NCI-H460 (cell line): ENCODE measurements around the gene ENGASE. TPM values are rescaled to one million over a fixed set of nuclear protein-coding genes. Genes with fewer than 3 reads are reported as not detected.

ENCODE experiments used
- DNase-seq: peaks from one replicate; pipeline ENCODE4 v3.0.0-alpha.2; 2016; ENCODE audit warnings: low read depth; ENCODE audit errors: extremely low read depth
- total RNA-seq: library from RNA; depleted of rRNA; stranded (reverse); fragments of >200 nt; shearing (Covaris generic); gene quantifications from 2 replicates; pipeline ENCODE4 v1.2.3, GENCODE V29; 2014

ENGASE gene
- total RNA-seq, 1 experiment from 2014 or later: 8.5 TPM

DNA sequence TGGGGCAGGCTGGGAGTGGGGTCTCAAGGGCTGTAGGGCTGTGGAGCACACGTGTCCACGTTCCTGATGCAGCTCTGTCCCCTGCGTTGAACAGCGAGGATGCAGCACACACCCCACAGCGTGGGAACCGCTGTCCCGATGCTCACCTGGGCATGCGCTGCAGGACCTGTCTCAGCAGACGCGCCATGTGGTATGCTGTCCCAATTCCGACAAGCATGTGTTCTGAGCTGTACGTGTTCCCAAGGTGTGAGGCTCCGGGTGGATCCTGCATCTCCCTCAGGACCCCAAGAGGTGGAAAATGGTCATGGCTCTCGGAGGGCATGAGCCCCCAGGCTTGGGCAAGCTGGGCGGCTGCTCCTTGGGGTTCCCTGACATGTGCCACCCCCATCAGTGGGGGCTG, 34.2 kb downstream of the ENGASE start:
- no peak for DNase-seq

DNA sequence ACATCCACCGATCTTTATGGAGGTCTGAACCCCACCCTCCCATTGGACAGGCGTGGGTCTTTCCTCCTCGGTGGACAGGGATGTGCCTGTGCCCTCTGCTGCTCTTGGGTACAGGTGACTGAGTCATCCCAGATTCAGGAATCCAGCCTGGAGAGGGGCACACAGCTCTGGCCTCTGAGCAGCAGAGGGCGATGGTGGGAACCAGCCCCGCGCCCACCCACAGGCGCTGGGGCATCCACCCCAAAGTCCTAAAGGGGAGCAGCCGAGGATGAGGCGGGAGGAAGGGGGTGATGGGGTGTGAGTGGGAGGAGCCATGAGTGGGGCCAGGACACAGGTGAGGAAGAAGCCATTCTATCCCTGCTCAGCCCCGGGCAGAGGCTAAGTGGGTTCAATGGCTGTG, 35.0 kb downstream of the ENGASE start:
- no peak for DNase-seq

DNA sequence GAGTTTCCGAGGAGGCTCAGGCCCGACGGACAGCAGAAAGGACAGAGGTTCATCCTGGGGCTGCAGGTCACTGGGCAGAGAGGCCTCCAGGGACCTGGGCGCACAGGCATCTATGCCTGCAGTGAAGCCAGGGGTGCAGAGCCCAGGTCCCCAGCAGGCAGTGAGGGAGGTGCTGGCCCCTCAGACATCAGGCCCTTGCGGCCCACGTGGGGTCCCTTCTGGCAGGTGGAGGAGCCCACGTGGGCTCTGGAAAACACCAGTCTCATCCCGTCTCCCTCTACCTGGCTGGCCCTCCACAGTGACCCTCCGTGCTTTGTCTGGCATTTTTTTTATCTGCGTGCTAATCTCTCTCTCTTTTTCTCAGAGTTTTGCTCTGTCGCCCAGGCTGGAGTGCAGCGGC, 36.5 kb downstream of the ENGASE start:
- no peak for DNase-seq

DNA sequence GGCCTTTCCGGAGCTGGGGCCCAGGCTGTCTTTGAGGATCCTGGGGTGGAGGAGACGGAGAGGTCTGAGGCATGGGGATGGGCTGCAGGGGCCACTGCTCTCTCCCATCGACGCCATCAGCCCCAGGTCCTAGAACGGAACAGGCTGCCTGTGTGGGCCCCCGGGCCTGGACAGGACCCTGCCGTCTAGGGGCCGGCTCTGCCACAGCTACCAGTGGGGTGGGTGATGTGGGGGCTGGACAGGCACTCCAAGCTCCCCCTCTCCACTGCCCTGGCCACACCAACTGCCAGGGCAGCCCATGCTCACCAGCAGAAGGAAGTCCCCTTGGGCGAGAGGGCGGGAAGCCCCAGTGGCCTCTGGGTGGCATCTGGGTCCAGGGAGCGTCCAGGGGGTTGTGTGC, 37.8 kb downstream of the ENGASE start:
- DNase-seq: no peak

DNA sequence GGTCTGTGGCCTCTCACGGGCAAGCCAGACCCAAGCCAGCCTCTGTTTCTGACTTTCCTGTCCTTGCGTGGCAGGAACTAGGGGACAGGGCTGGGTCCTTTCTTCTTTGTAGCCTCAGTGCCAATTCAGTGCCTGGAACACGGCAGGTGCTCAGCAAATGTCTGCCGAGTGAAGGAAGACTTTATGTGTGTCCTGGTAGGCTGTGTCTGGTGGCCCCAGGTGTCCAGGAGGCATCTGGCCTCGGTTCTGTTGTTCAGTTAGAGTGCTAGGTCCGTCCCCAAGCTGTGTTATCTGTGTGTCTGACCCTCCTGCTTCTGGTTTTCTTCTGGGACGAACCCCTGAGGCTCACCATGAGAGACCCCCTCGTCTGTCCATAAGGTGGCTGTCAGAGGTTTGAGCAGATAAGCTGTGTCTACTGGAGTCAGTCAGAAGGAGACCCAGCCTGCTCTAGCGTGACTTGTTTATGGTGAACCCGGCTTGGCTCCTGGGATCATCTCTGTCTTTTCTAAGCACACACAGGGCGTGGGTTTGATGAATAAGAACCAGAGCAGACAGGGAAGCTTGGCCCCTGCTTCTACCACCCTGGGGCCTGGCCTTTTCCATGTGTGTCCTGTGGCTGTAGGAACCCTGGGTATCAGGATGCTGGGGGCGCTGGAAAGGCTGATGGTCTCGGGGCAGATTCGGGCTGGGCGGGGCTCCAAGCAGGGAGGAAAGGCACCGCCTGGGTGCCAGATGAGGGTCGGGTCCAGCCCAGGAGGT, 39.3 kb downstream of the ENGASE start:
- DNase-seq: no peak

DNA sequence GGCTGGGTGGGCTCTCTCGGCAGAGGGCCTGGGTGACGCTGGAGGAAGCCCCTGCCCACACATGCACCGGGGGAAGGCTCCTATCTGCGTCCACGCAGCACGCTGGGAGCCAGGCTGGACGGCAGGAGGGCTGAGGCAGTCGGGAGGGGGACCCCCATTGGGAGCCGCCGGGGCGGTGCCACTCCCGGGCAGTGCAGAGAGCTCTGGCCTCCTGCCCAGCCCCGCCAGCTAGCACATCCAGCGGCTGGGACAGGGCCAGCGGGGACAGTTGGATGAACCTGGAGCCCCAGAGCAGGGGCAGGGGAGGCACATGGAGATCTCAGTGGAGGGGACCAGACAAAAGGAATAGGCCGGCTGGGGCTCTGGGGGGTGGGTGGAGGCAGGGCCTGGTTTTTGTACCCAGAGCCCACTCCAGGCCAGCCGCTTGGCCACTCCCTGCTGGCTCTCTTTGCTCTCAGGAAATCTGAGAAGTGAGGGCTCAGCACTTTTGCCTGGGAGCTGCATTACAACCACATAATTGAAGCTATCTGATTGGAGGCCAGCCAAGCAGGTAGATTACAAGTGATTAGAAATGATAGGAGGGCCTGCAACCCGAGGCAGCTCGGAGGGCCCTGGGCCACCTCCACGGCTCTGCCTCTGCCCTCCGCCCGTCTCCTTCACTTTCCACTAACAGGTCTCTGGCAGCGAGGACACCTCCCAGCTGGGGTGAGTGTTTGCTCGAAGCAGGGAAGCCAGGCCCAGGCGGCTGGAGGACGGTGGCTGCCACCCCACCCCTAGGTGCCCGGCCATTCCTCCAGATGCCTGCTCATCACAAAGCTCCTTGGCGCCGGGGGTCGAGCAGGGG, 40.1 kb downstream of the ENGASE start:
- no peak for DNase-seq

DNA sequence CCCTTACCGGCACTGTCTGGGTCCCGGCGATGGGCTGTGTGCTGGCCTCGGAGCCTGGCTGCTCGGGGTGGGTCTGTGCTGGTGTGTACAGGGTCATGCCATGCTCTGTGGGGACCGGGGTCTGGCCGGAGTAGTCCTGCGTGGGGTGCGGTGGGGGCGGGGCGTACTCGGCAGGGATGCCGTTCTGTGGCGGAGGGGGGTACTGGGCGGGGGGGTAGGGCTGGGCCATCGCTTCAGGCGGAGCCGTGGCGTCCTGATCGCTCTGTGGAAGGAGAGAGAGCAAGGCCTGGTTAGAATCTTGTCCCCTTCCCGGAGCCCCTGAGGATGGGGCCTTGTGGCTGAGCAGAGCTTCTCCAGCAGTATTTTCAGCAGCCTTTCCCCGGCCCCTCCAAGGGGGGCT, 40.9 kb downstream of the ENGASE start:
- DNase-seq: no peak

DNA sequence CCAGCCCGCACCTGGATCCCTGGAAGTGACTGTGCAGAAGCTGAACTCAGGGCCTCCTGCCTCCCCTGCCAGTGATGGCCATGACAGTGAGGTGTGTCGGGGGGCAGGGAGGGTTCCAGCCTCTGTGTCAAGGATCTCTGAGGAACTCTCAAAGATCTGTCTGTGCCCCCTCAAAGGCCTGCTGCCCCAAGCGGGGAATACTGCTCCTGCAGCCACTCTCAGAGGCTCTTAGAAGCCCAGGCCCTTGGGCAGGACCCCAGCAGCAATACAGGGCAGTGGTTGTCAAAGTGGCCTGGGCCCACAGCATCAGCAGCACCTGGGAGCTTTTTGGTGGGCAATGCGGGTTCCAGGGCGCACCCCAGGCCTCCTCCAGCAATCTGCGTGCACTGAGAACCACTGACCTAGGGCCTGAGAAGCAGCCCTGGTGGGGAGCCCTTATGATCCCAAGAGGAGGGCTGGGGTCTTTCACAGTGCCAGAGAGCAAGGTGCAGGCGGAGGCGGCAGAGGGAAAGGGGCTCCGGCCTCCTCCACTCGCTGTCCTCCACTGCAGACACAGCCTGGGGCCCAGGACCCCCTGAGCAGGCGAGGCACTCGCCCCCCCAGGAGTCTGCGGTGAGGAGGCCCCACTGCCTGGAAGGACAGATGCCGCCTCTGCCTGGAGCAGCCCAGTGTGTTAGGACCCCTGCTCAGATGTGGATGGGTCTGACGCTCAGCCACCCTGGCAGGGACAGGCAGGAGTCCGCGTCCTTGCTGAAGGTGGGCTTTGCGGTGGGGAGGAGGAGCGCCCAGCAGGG, 42.1 kb downstream of the ENGASE start:
- no peak for DNase-seq

DNA sequence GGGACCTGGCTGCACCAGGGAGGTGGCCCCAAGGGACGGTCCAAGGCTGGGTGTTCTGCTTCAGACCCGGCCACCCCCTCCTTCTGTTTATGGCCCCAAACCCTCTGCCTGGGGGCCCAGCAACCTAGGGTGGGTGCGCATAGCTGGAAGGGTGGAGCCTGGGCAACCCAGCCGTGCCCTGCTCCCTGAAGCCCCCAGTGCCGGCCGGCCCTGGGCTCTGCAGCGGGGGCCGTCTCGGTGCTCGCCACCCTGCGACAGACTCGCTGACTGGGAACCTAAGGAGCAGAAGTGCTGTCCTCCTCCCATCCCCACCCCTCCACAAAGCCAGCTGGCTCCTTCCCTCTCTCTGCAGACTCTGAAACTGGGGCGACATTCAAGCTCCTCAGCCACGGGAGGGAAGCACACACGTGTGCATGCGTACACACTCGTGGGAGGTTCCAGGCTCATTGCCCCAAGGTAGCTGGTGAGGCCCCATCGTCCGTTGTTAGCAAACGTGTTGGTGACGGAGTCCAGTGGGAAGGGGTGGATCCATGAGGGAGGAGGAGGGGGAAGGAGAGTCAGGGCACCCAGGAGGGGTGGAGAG, 43.4 kb downstream of the ENGASE start:
- no peak for DNase-seq

DNA sequence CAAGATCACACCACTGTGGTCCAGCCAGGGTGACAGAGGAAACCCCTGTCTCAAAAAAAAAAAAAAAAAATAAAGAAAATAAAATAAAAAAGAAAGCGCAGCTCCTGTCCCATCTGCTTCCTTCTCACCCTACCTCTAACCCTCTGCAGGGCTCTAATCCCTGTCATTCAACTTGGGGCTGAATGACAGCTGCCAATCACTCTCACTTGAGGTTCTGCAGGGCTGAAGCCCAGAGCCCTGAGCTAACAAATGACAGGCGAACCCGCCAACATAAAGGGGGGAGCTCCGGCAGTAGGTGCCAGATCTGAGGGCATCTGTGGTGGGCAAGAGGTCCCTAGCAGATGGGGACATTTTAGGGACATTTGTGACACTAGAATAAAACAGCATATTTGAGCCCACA, 44.3 kb downstream of the ENGASE start:
- no peak for DNase-seq

DNA sequence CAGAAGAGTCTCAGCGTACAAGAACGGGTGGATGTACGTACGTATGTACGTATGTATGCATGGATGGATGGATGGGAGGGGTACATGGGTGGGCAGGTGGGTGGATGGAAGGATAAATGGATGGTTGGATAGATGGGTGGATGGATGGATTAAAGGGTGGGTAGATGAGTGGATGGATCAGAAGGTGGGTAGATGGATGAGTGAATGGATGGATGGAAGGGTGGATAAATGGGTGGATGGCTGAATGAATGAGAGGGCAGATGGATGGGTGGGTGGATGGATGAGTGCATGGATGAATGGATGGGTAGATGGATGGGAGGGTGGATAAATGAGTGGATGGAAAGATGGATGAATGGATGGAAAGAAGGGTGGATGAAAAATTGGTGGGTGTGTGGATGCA, 45.6 kb downstream of the ENGASE start:
- DNase-seq: no peak

DNA sequence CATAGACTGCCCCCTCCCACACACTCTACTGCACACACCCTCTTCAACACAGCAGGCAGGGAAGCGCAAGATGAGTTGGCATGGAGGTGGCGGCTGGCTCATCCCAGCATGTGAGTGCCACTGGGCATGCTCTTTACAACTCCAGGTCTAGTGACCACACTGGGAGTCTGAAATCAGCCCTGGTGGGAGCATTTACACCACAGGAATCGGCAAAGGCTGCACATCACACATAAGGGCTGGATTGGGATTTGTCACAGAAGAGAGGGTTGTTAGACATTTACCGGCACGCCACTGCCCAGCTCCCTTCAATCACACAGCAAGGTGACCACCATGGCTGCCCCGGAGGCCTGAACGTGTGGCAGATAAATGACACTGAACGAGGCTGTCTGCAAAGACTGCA, 49.4 kb downstream of the ENGASE start:
- DNase-seq: no peak

DNA sequence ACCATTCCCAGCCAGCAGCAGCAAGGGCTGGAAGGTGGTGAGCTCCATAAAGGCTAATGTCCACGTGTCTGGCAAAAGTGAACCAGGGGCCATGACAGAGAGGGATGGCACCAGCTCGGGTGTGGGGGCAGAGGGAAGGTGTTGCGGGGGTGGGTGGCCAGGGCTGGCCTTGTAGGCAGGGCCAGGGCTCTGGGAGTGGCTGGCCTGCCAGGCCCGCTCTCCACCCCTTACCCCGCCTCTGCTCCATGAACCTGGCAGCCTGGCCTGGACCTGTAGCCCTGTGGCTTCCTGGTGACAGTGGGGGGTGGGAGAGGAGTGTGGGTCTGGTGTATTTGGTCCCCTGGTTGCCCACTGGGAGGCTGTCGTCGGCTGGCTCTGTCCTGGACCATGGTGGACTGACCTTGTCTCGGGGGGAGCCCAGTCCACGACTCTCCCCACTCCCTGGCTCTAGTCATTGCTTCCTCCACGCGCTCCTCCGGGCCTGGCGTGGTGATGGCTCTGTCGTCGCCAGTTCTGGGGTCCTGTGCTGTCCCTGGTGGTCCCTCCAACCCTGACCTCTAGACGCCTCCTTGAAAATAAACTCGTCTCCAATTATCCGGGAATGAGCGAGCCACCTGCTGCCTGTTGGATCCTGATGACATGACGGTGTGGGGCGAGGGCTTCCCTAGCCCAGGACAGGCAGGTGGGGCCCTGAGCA, 50.0 kb downstream of the ENGASE start:
- no peak for DNase-seq

DNA sequence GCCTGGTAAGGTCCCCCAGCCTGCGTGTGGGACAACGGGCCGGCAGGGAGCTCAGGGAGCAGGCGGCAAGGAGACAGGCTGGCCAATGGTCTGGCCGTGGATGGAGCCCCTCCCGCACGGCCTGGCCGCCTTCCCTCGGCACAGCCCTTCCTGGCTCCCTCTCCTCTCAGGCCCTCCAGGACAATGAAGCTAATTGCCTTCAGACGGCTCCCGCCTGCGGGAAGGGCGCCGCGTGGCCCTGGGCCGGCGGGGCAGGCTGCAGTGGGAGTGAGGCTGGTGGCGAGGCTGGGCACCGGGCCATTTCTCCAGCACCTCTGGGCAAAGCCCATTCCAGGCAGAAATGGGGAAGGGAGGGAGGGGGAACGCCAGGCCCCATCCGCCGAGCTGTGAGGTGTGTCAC, 50.9 kb downstream of the ENGASE start:
- DNase-seq: no peak

DNA sequence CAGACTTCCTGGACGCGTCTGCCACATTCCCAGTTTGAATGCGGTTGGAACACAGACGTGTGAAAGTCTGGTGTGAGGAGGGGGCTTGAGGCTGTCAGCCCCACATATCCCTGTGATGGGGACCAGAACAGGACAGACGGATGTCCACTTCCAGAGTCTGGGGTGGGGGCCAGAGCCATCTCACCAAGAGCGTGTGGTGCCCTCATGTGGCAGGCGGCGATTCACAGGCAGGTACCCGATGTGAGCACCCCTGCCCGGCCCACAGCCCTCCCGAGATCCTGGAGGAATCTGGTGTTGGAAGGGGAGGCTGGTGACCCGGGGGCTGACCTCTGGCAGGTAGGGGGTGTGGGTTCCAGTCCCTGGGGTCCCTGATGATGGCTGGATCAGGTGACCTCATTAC, 51.5 kb downstream of the ENGASE start:
- DNase-seq: no peak

DNA sequence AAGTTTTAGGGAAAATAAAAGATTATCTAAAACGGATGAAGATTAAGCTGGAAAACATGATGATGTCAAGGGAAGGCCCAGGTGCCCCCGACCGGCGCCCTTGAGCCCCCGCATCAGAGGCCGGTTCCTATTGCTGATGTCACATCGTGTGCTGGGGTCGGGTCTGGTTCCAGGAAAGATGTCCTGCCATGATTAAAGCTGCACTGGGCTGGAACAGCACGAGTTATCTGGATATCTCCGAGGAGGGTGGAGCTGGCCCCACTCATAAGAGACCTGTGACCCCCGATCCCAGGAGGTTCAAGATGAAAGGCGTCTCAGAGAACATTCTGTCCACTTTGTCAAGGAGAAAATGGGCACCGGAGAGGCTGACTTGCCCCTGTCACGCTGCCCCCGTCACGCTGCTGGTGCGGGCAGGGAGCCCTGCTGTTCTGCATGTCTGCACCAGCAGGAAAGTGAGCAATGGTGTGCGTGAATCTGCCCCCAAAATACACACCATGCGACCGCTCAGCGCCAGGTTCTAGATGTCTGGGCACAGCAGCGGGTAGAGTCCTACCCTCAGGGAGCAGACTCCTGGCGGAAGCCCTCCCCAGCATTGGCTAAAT, 53.0 kb downstream of the ENGASE start:
- DNase-seq: no peak

DNA sequence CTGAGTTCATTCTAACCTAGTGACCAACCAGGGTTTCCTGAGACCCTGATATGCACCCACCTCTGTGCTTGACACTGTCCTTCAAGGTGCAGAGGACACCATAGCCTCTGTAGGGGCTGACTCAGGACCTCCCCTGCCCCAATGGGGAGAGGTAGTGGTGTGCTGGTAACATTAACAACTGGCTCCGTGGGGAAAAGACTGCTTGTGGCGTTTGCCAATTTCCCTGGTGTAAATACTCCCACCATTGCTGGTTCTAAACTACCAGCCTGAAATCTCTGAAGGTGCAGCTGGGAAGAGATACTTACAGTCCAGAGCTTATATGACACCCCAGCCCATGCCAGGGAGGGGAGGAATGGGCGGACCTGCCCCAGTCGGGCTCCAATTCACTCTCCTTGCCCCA, 54.9 kb downstream of the ENGASE start:
- no peak for DNase-seq

DNA sequence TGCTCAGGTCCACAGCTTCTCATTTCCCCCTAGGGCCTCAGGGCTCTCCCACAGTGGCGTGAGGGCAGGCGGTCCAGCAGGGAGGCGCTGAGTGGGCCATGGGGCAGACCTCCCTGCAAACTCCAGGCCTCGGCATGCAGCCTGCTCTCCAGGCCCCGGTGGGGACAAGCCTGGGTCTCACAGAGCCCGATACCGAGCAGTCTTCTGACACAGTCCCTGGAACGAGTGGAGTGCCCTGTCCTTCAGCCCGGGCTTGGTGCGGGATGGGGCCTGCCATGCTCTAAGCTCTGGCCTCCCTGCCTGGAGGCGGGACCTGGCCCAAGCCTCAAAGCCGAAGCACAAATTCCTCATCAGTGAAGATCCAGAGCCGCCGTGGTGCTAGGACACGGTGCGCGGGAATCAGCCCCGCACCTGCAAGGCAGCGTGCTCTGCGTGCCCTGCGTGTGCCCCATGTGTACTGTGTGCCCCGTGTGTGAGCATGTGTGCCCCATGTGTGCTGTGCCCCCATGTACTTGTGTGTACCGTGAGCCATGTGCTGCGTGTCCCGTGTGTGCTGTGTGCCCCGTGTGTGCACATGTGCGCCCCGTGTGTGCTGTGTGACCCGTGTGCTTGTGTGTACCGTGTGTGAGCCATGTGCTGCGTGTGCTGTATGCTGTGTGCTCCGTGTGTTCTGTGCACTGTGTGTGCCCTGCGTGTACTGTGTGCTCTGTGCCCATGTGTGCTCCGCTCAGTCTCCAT, 56.1 kb downstream of the ENGASE start:
- DNase-seq: no peak

DNA sequence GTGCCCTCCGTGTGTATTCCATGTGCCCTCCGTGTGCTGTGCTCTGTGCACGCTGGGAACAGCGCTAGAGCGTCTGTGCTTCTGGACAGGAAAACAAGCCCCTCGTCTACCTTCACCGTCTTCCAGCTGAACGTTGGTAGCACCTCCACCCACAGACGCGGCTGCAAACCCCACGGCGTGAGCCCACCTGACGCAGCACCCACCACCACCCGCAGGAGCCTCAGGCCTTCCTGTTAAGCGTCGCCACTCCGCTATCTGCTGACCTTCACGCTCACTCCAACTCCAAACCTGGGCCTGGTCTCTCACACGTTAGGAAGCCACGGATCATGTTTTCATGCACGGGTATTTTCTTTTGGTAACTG, 56.6 kb downstream of the ENGASE start:
- DNase-seq: no peak
